Endothelial cell of umbilical vein (primary cell): ENCODE measurements around the gene TCEAL4. TPM values are rescaled to one million over a fixed set of nuclear protein-coding genes. Genes with fewer than 3 reads are reported as not detected.

Experiments used
- BruUV-seq: library from RNA; stranded (reverse); fragments of 400-500 nt; replicated peaks from 2 replicates; lab custom pipeline; 2021; lab: Mats Ljungman, UMichigan
- CTCF ChIA-PET: fragments of 300-600, 350-600 bp; sonication (Branson Sonifier 250); formaldehyde crosslinking; loops from one replicate; lab custom pipeline; 2021; ENCODE audit warnings: antibody characterized with exemption, inconsistent platforms; lab: Charles Lee
- POLR2A ChIA-PET: fragments of 300-600, 350-600 bp; sonication (Branson Sonifier 250); formaldehyde crosslinking; loops from one replicate; lab custom pipeline; 2021; ENCODE audit warnings: antibody characterized with exemption, inconsistent platforms; lab: Charles Lee
- DNase-seq: peaks from one replicate; pipeline ENCODE4 v3.0.0-alpha.2; 2011; ENCODE audit warnings: low read depth, low spot score
- FAIRE-seq: peaks from 2 replicates; lab custom pipeline; 2011; peaks lifted over from hg19 to GRCh38; lab: Jason Lieb, UNC
- H2AFZ ChIP-seq: 2 replicates; pipeline ENCODE4 v1.6.0; 2012; ENCODE audit warnings: low read depth, low read length, control low read depth, inconsistent platforms
- H3K27ac ChIP-seq: 2 replicates; pipeline ENCODE4 v1.5.1; 2011; ENCODE audit warnings: low read depth, mild to moderate bottlenecking, control low read depth, low read length, moderate library complexity; ENCODE audit not compliant: insufficient read depth
- H3K27me3 ChIP-seq, 2 experiments: 2 replicates each; pipeline versions ENCODE4 v1.6.0 to v1.6.1; 2011; ENCODE audit warnings: low read length in 2 of 2, mixed read lengths in 1 of 2; ENCODE audit not compliant: control insufficient read depth in 2 of 2, insufficient read depth in 2 of 2
- H3K36me3 ChIP-seq, 2 experiments: 2 replicates in 1 of 2; 3 replicates in 1 of 2; pipeline ENCODE4 v1.5.1; 2011; ENCODE audit warnings: low read length in 2 of 2, mild to moderate bottlenecking in 1 of 2, moderate library complexity in 1 of 2; ENCODE audit not compliant: control insufficient read depth in 2 of 2, insufficient read depth in 2 of 2; ENCODE audit errors: extremely low read depth in 1 of 2
- H3K4me1 ChIP-seq: 3 replicates; pipeline ENCODE4 v1.5.1; 2011; ENCODE audit warnings: mild to moderate bottlenecking, low read length; ENCODE audit not compliant: control insufficient read depth, insufficient read depth; ENCODE audit errors: extremely low read depth
- H3K4me2 ChIP-seq: 2 replicates; pipeline ENCODE4 v1.6.1; 2011; ENCODE audit warnings: low read length, control low read depth, mixed read lengths; ENCODE audit not compliant: insufficient read depth
- H3K4me3 ChIP-seq, 3 experiments: fragments of 200-600 bp in 1 of 3; sonication (generic), shearing (Covaris generic) in 1 of 3; replicated peaks in 1 of 3; 2 replicates each; pipeline ENCODE4 v1.5.1; 2011 to 2016; ENCODE audit warnings: control low read depth in 3 of 3, low read length in 3 of 3, mild to moderate bottlenecking in 2 of 3, inconsistent platforms in 1 of 3, low read depth in 1 of 3, moderate library complexity in 1 of 3; ENCODE audit not compliant: insufficient read depth in 1 of 3
- H3K79me2 ChIP-seq: 2 replicates; pipeline ENCODE4 v1.6.0; 2012; ENCODE audit warnings: low read length, inconsistent platforms; ENCODE audit not compliant: control insufficient read depth, insufficient read depth
- H3K9ac ChIP-seq: replicated peaks from 2 replicates; pipeline ENCODE3; 2011; ENCODE audit warnings: low read length, control low read depth; ENCODE audit not compliant: insufficient read depth; ENCODE audit errors: extremely low read depth
- H3K9me1 ChIP-seq: replicated peaks from 3 replicates; pipeline ENCODE4 v1.6.0; 2011; ENCODE audit warnings: mild to moderate bottlenecking, low read length; ENCODE audit not compliant: control insufficient read depth, insufficient read depth; ENCODE audit errors: extremely low read depth
- H3K9me3 ChIP-seq: replicated peaks from 2 replicates; pipeline ENCODE4 v1.5.1; 2012; ENCODE audit warnings: low read length, inconsistent platforms; ENCODE audit not compliant: control insufficient read depth, insufficient read depth
- H4K20me1 ChIP-seq: replicated peaks from 2 replicates; pipeline ENCODE3; 2011; ENCODE audit warnings: mild to moderate bottlenecking, low read length; ENCODE audit not compliant: control insufficient read depth, insufficient read depth; ENCODE audit errors: extremely low read depth
- CTCF ChIP-seq, 2 donors: IDR thresholded peaks; 1 replicate in 1 of 2; 2 replicates in 1 of 2; pipeline ENCODE4 v1.5.1; 2011; ENCODE audit warnings: low read length in 2 of 2, mild to moderate bottlenecking in 2 of 2, moderate library complexity in 2 of 2, control low read depth in 1 of 2, inconsistent platforms in 1 of 2, low read depth in 1 of 2; ENCODE audit not compliant: insufficient read depth in 1 of 2; ENCODE audit errors: extremely low read depth in 1 of 2
- EZH2 ChIP-seq: IDR thresholded peaks from 2 replicates; pipeline ENCODE4 v1.6.1; 2012; ENCODE audit warnings: borderline replicate concordance, low read depth, mild to moderate bottlenecking, moderate library complexity, low read length, inconsistent platforms; ENCODE audit not compliant: severe bottlenecking
- FOS ChIP-seq: IDR thresholded peaks from 2 replicates; pipeline ENCODE4 v1.6.1; 2011; ENCODE audit warnings: mild to moderate bottlenecking, low read length, moderate library complexity, borderline replicate concordance; ENCODE audit not compliant: insufficient read depth
- GATA2 ChIP-seq: IDR thresholded peaks from 2 replicates; pipeline ENCODE4 v1.7.0; 2011; ENCODE audit warnings: low read depth, mild to moderate bottlenecking, moderate library complexity, mixed read lengths, low read length; ENCODE audit not compliant: insufficient read length, insufficient read depth
- JUN ChIP-seq: IDR thresholded peaks from 2 replicates; pipeline ENCODE4 v1.6.1; 2011; ENCODE audit warnings: borderline replicate concordance, low read depth; ENCODE audit not compliant: insufficient read length, insufficient read depth
- MAX ChIP-seq: IDR thresholded peaks from 2 replicates; pipeline ENCODE4 v1.6.1; 2011; ENCODE audit not compliant: insufficient read depth, insufficient read length
- MYC ChIP-seq: IDR thresholded peaks from one replicate; pipeline ENCODE4 v1.6.1; 2011; ENCODE audit warnings: mild to moderate bottlenecking, low read depth, low read length
- POLR2A ChIP-seq: IDR thresholded peaks from 2 replicates; pipeline ENCODE4 v1.6.1; 2012; ENCODE audit warnings: low read depth, mild to moderate bottlenecking, control low read depth, low read length
- POLR2AphosphoS5 ChIP-seq: IDR thresholded peaks from 2 replicates; pipeline ENCODE4 v1.6.1; 2012; ENCODE audit warnings: low read depth, mild to moderate bottlenecking, control low read depth, low read length, moderate library complexity; ENCODE audit not compliant: insufficient read depth
- dilution Hi-C: fragments of 300-500 bp; cut with MboI; formaldehyde crosslinking; loops from one replicate; pipeline ENCODE4 v1.15.0; 2019; ENCODE audit warnings: low sequenced_read_pairs; ENCODE audit not compliant: extremely low pct_ligation_motif_present
- intact Hi-C: fragments of 100-400 bp; cut with micrococcal nuclease; formaldehyde crosslinking; loops from one replicate; pipeline ENCODE4 v1.10.0; 2022
- polyA plus RNA-seq, 4 experiments: library from polyadenylated mRNA; depleted of rRNA in 3 of 4; stranded (reverse) in 3 of 4; unstranded in 1 of 4; fragments of >200 nt; gene quantifications; 2 replicates each; pipeline versions ENCODE4 v1.2.1 to v1.2.3, GENCODE V29; 2011 to 2012; ENCODE audit warnings: missing spikeins in 1 of 4
- total RNA-seq: library from RNA; stranded (reverse); gene quantifications from 2 replicates; pipeline ENCODE4 v1.2.3, GENCODE V29; 2021

TCEAL4 gene
- total and polyA plus RNA-seq, 2 donors (not counting 3 experiments of a cell fraction or from before 2014, with no cell fraction given) = 16.9 to 74.6 TPM

GRCh38 chrX:103536732-103537131 is 48.6 kb upstream of the TCEAL4 start:
- BruUV-seq = no TSS peak
- H3K4me1 ChIP-seq = no peaks in the 10 kb centered on the region
- CTCF ChIA-PET = no interaction called here
- no peak for DNase-seq
- no peaks in the 10 kb centered on the region for H3K36me3 ChIP-seq
- FAIRE-seq = no peak
- no peak overlapping the region for H3K4me3 ChIP-seq
- H4K20me1 ChIP-seq = no peaks in the 10 kb centered on the region
- TF ChIP-seq MAX = no peak
- TF ChIP-seq EZH2 = no peak
- no peak for TF ChIP-seq POLR2AphosphoS5
- TF ChIP-seq MYC = no peak
- no peak for TF ChIP-seq JUN
- TF ChIP-seq FOS = no peak
- no peak for TF ChIP-seq GATA2
- TF ChIP-seq POLR2A = no peak
- no peak for TF ChIP-seq CTCF (IDR thresholded peaks at IDR 0.05; ENCODE audit: extremely low read depth in 1 of 2, insufficient read depth in 1 of 2, low read depth in 1 of 2, low read length in 2 of 2)
- no peaks in the 10 kb centered on the region for H3K9me1 ChIP-seq
- no peaks in the 10 kb centered on the region for H3K27me3 ChIP-seq
- intact Hi-C loops (no loop called here), dilution Hi-C loops (no loop called here)
- H3K4me2 ChIP-seq = no peak overlapping the region
- no peak overlapping the region for H2AFZ ChIP-seq
- no peaks in the 10 kb centered on the region for H3K79me2 ChIP-seq
- POLR2A ChIA-PET = no interaction called here
- no peaks in the 10 kb centered on the region for H3K9me3 ChIP-seq
- H3K27ac ChIP-seq = no peak overlapping the region
- H3K9ac ChIP-seq = no peak overlapping the region
